ENCODE data around the gene IL24. TPM values are rescaled to one million over a fixed set of nuclear protein-coding genes. Genes with fewer than 3 reads are reported as not detected.
"Not testable (repeated sequence)": the region's sequence is repeated elsewhere in the genome, so short reads cannot be mapped to it uniquely, and the experiment has no call there.

IL24 gene, protein sequence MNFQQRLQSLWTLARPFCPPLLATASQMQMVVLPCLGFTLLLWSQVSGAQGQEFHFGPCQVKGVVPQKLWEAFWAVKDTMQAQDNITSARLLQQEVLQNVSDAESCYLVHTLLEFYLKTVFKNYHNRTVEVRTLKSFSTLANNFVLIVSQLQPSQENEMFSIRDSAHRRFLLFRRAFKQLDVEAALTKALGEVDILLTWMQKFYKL
- total RNA-seq = not detected in 2 replicates
- long read RNA-seq = 0 reads

- Mint-ChIP-seq H3K4me1 (ENCODE audit: low read depth) (peaks cover 8% of the 10 kb centered on the region), H3K27ac (no peak within 1 kb of the TSS), H3K27me3 (peaks cover 37% of the 10 kb centered on the region), H3K36me3 (ENCODE audit: insufficient read depth) (no peaks in the 10 kb centered on the region), H3K9me3 (ENCODE audit: low read depth) (no peaks in the 10 kb centered on the region), H3K4me3 (ENCODE audit: low read depth) (no peak within 1 kb of the TSS)
- DNase-seq (ENCODE audit: low spot score, unreplicated experiment) = no peak
- TF ChIP-seq, protein P1, sequence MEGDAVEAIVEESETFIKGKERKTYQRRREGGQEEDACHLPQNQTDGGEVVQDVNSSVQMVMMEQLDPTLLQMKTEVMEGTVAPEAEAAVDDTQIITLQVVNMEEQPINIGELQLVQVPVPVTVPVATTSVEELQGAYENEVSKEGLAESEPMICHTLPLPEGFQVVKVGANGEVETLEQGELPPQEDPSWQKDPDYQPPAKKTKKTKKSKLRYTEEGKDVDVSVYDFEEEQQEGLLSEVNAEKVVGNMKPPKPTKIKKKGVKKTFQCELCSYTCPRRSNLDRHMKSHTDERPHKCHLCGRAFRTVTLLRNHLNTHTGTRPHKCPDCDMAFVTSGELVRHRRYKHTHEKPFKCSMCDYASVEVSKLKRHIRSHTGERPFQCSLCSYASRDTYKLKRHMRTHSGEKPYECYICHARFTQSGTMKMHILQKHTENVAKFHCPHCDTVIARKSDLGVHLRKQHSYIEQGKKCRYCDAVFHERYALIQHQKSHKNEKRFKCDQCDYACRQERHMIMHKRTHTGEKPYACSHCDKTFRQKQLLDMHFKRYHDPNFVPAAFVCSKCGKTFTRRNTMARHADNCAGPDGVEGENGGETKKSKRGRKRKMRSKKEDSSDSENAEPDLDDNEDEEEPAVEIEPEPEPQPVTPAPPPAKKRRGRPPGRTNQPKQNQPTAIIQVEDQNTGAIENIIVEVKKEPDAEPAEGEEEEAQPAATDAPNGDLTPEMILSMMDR (IDR thresholded peaks at IDR 0.05; ENCODE audit: unreplicated experiment) = no peak
Measured at GRCh38 chr1:206897175-206897574, at the start of gene IL24. TSS of gene IL24 (plus strand) at chr1:206897443. CDS start at chr1:206897833, 390 bp downstream.

GRCh38 chr1:206847946-206848345 is 49.3 kb upstream of the IL24 start:
- peaks cover 4% of the 10 kb centered on the region for H3K4me1 Mint-ChIP-seq (ENCODE audit: low read depth)
- no peak overlapping the region for H3K27ac Mint-ChIP-seq
- no peak for DNase-seq (ENCODE audit: low spot score, unreplicated experiment)
- H3K36me3 Mint-ChIP-seq (ENCODE audit: insufficient read depth) = no peaks in the 10 kb centered on the region
- H3K4me3 Mint-ChIP-seq (ENCODE audit: low read depth) = no peak overlapping the region
- TF ChIP-seq, protein P1 (IDR thresholded peaks at IDR 0.05; ENCODE audit: unreplicated experiment) = no peak
- H3K9me3 Mint-ChIP-seq (ENCODE audit: low read depth) = peaks cover 30% of the 10 kb centered on the region
- no peaks in the 10 kb centered on the region for H3K27me3 Mint-ChIP-seq

- DNase-seq (ENCODE audit: low spot score, unreplicated experiment) = no peak
- H3K36me3 Mint-ChIP-seq (ENCODE audit: insufficient read depth) = no peaks in the 10 kb centered on the region
- no peak overlapping the region for H3K27ac Mint-ChIP-seq
- TF ChIP-seq, protein P1 (IDR thresholded peaks at IDR 0.05; ENCODE audit: unreplicated experiment) = no peak
- peaks cover 5% of the 10 kb centered on the region for H3K4me1 Mint-ChIP-seq (ENCODE audit: low read depth)
- peaks cover 40% of the 10 kb centered on the region for H3K9me3 Mint-ChIP-seq (ENCODE audit: low read depth)
- no peak overlapping the region for H3K4me3 Mint-ChIP-seq (ENCODE audit: low read depth)
- H3K27me3 Mint-ChIP-seq = no peaks in the 10 kb centered on the region
Measured at GRCh38 chr1:206850401-206850800, 46.8 kb upstream of the IL24 start.

GRCh38 chr1:206851341-206852010 is 45.8 kb upstream of the IL24 start:
- no peak overlapping the region for H3K4me3 Mint-ChIP-seq (ENCODE audit: low read depth)
- H3K27ac Mint-ChIP-seq = no peak overlapping the region
- TF ChIP-seq, protein P1 (IDR thresholded peaks at IDR 0.05; ENCODE audit: unreplicated experiment) = no peak
- H3K9me3 Mint-ChIP-seq (ENCODE audit: low read depth) = peaks cover 40% of the 10 kb centered on the region
- DNase-seq (ENCODE audit: low spot score, unreplicated experiment) = no peak
- peaks cover under 1% of the 10 kb centered on the region for H3K27me3 Mint-ChIP-seq
- peaks cover 5% of the 10 kb centered on the region for H3K4me1 Mint-ChIP-seq (ENCODE audit: low read depth)
- H3K36me3 Mint-ChIP-seq (ENCODE audit: insufficient read depth) = no peaks in the 10 kb centered on the region

- H3K4me3 Mint-ChIP-seq (ENCODE audit: low read depth); H3K36me3 Mint-ChIP-seq (ENCODE audit: insufficient read depth); H3K27ac Mint-ChIP-seq; H3K27me3 Mint-ChIP-seq; H3K4me1 Mint-ChIP-seq (ENCODE audit: low read depth); DNase-seq (ENCODE audit: low spot score, unreplicated experiment): not testable (repeated sequence)
- H3K9me3 Mint-ChIP-seq (ENCODE audit: low read depth) = peaks cover 40% of the 10 kb centered on the region
Measured at GRCh38 chr1:206852662-206853061, 44.6 kb upstream of the IL24 start.

DNA sequence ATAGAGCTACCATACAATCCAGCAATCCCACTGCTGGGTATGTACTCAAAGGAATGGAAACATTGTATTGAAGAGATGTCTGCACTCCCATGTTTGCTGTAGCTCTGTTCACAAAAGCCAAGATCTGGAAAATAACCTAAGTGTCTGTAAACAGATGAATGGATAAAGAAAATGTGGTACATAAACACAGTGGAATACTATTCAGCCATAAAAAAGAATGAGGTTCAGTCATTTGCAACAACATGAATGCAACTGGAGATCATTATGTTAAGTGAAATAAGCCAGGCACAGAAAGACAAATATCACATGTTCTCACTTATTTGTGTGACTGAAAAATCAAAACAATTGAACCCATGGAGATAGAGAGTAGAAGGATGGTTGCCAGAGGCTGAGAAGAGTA is 43.5 kb upstream of the IL24 start:
- DNase-seq (ENCODE audit: low spot score, unreplicated experiment); H3K27ac Mint-ChIP-seq; H3K4me3 Mint-ChIP-seq (ENCODE audit: low read depth); H3K36me3 Mint-ChIP-seq (ENCODE audit: insufficient read depth); H3K27me3 Mint-ChIP-seq; H3K4me1 Mint-ChIP-seq (ENCODE audit: low read depth): not testable (repeated sequence)
- H3K9me3 Mint-ChIP-seq (ENCODE audit: low read depth) = peaks cover 40% of the 10 kb centered on the region
